ENCODE data around the gene MROH9. TPM values are rescaled to one million over a fixed set of nuclear protein-coding genes. Genes with fewer than 3 reads are reported as not detected.

Gene MROH9
- polyA plus RNA-seq, 1 of the 3 experiments (the other 2 are of a cell fraction): 0.26 TPM

DNA sequence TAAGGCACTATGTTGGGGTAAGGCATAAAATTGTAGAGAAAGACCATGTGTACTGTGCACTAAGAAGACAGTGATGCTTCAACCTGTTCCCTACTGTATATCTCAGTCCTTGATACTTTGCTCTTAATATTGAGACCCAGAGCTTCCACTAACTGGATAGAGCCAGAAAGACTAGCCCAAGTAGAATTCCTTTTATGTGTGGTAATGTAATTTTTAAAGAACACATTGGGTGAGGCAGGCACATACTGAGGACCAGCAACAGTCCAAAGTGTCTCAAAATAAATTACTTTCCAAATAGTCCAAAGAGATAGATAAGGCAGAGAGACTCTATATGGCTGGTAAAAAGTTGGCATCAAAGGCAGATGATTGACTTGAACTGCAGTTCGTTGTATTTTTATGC is 31.4 kb upstream of the MROH9 start:
- TF ChIP-seq RFX5 (IDR thresholded peaks at IDR 0.05; ENCODE audit: low read length) (no peak), EP300 (IDR thresholded peaks at IDR 0.05; ENCODE audit: borderline replicate concordance in 1 of 2, low read depth in 1 of 2, low read length in 1 of 2) (no peak), GATA2 (CRISPR knock-in tag; IDR thresholded peaks at IDR 0.05) (no peak), TEAD4 (IDR thresholded peaks at IDR 0.05; ENCODE audit: borderline replicate concordance, insufficient read depth) (no peak), FOSL2 (IDR thresholded peaks at IDR 0.05; ENCODE audit: borderline replicate concordance, low read depth) (no peak), FOXM1 (IDR thresholded peaks at IDR 0.05; ENCODE audit: low read depth) (no peak), JUND (IDR thresholded peaks at IDR 0.05) (no peak)
- TF ChIP-seq, protein P1, sequence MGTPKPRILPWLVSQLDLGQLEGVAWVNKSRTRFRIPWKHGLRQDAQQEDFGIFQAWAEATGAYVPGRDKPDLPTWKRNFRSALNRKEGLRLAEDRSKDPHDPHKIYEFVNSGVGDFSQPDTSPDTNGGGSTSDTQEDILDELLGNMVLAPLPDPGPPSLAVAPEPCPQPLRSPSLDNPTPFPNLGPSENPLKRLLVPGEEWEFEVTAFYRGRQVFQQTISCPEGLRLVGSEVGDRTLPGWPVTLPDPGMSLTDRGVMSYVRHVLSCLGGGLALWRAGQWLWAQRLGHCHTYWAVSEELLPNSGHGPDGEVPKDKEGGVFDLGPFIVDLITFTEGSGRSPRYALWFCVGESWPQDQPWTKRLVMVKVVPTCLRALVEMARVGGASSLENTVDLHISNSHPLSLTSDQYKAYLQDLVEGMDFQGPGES (IDR thresholded peaks at IDR 0.05; ENCODE audit: low read depth, low read length): no peak
- Histone ChIP-seq H3F3A (replicated peaks; ENCODE audit: insufficient read depth) (peaks cover 44% of the 10 kb centered on the region), H2AFZ (ENCODE audit: low read depth) (no peak overlapping the region), H3K79me2 (ENCODE audit: insufficient read depth) (no peaks in the 10 kb centered on the region), H3K36me3 (replicated peaks in 1 of 2; ENCODE audit: control insufficient read depth in 1 of 2, insufficient read depth in 2 of 2, low read length in 1 of 2) (no peaks in the 10 kb centered on the region), H3K9me2 (no peaks in the 10 kb centered on the region), H4K20me1 (ENCODE audit: insufficient read depth) (no peaks in the 10 kb centered on the region), H3K4me1 (ENCODE audit: control insufficient read depth in 1 of 2, insufficient read depth in 2 of 2, low read depth in 1 of 2, low read length in 1 of 2) (peaks cover 0 to 5% of the 10 kb centered on the region in 2 experiments; a peak in 2 of 4 replicates), H3K9ac (no peak overlapping the region), H3K9me3 (no peaks in the 10 kb centered on the region; the same call in 1 of the 2 replicates), H3K4me2 (no peak overlapping the region), H3K27ac (ENCODE audit: low read depth in 2 of 2, low read length in 1 of 2) (peak overlapping the region in 1 of 2 experiments; percentile 44; a peak in 2 of 4 replicates), H3K4me3 (ENCODE audit: low read depth in 2 of 2, low read length in 1 of 2) (no peak overlapping the region), H3K27me3 (ENCODE audit: insufficient read depth) (no peaks in the 10 kb centered on the region)
- no peak for DNase-seq
- POLR2A ChIA-PET: no interaction called here
- 14% methylated on average over 1 of the region's 1 CpG for WGBS (ENCODE audit: low lambda C conversion rate)
- CTCF ChIA-PET: interaction anchor here (2.0 kb wide), 1 partner anchor 26 kb away, joined by 6 read pairs; no protein-coding TSS in a partner anchor

DNA sequence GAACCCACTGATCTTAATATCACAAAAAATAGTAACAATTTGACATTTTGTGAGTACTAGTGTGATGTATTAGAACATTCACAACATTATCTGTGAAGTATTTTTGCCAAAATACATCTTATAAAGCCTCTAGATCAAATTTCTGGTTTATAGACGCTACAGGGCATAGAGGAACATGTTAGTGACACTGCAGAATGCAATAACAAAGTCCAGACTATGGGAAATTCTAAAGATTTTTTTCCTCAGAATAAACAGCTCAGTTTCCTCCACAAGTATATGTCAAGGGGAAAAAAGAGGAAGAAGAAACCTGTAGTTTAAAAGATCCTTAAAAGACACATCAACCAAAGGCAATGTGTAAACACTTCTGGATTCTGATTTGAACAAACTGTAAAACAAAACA is 26.4 kb upstream of the MROH9 start:
- H4K20me1 ChIP-seq (ENCODE audit: insufficient read depth): no peaks in the 10 kb centered on the region
- H3K27me3 ChIP-seq (ENCODE audit: insufficient read depth): no peaks in the 10 kb centered on the region
- ChIA-PET CTCF (interaction anchor here (0.8 kb wide), 1 partner anchor 21 kb away, joined by 3 read pairs; no protein-coding TSS in a partner anchor), POLR2A (no interaction called here)
- peak overlapping the region; percentile 52; the same call in 1 of the 2 replicates for H3K9ac ChIP-seq
- DNase-seq: no peak
- H3K4me2 ChIP-seq: peak overlapping the region; percentile 12; the same call in 1 of the 2 replicates
- H3K4me1 ChIP-seq (ENCODE audit: control insufficient read depth in 1 of 2, insufficient read depth in 2 of 2, low read depth in 1 of 2, low read length in 1 of 2): peaks cover 0 to 25% of the 10 kb centered on the region in 2 experiments; a peak in 3 of 4 replicates
- peaks cover 67% of the 10 kb centered on the region for H3F3A ChIP-seq (replicated peaks; ENCODE audit: insufficient read depth)
- H3K79me2 ChIP-seq (ENCODE audit: insufficient read depth): no peaks in the 10 kb centered on the region
- H3K36me3 ChIP-seq (replicated peaks in 1 of 2; ENCODE audit: control insufficient read depth in 1 of 2, insufficient read depth in 2 of 2, low read length in 1 of 2): peaks cover 0 to 8% of the 10 kb centered on the region in 2 experiments
- peak overlapping the region; percentile 86 to 94 for H3K27ac ChIP-seq (ENCODE audit: low read depth in 2 of 2, low read length in 1 of 2)
- 3% methylated on average over 1 of the region's 1 CpG for WGBS (ENCODE audit: low lambda C conversion rate)
- H3K4me3 ChIP-seq (ENCODE audit: low read depth in 2 of 2, low read length in 1 of 2): no peak overlapping the region
- no peaks in the 10 kb centered on the region; the same call in 1 of the 2 replicates for H3K9me3 ChIP-seq
- no peaks in the 10 kb centered on the region for H3K9me2 ChIP-seq
- peak overlapping the region; percentile 66 for H2AFZ ChIP-seq (ENCODE audit: low read depth)
- no peak for TF ChIP-seq RFX5 (IDR thresholded peaks at IDR 0.05; ENCODE audit: low read length)
- TF ChIP-seq, protein P2, sequence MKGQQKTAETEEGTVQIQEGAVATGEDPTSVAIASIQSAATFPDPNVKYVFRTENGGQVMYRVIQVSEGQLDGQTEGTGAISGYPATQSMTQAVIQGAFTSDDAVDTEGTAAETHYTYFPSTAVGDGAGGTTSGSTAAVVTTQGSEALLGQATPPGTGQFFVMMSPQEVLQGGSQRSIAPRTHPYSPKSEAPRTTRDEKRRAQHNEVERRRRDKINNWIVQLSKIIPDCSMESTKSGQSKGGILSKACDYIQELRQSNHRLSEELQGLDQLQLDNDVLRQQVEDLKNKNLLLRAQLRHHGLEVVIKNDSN (IDR thresholded peaks at IDR 0.05; ENCODE audit: borderline replicate concordance, low read depth): no peak
- TF ChIP-seq, protein P3, sequence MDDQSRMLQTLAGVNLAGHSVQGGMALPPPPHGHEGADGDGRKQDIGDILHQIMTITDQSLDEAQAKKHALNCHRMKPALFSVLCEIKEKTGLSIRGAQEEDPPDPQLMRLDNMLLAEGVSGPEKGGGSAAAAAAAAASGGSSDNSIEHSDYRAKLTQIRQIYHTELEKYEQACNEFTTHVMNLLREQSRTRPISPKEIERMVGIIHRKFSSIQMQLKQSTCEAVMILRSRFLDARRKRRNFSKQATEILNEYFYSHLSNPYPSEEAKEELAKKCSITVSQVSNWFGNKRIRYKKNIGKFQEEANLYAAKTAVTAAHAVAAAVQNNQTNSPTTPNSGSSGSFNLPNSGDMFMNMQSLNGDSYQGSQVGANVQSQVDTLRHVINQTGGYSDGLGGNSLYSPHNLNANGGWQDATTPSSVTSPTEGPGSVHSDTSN (IDR thresholded peaks at IDR 0.05): peak; percentile 27; the same call in 1 of the 2 replicates
- TF ChIP-seq TCF12 (IDR thresholded peaks at IDR 0.05): peak; percentile 60
- TF ChIP-seq SMC3 (IDR thresholded peaks at IDR 0.05; ENCODE audit: low read depth, low read length): no peak

Data from SK-N-SH (cell line).